Tibial nerve (tissue), 4 donors: ENCODE data around the gene FLT3. TPM values are rescaled to one million over a fixed set of nuclear protein-coding genes. Genes with fewer than 3 reads are reported as not detected.

ENCODE experiments used
- DNase-seq, 2 donors: peaks; one replicate each; pipeline ENCODE4 v3.0.0-alpha.2; 2019; ENCODE audit warnings: low spot score in 2 of 2
- H3K27ac ChIP-seq, 4 donors: fragments of 200-600 bp; sonication (generic) in 3 of 4; one replicate each; pipeline ENCODE4 v1.5.1; 2017 to 2019; ENCODE audit warnings: mild to moderate bottlenecking in 1 of 4
- H3K27me3 ChIP-seq, 2 donors: fragments of 200-600 bp; sonication (generic) in 1 of 2; one replicate each; pipeline versions ENCODE4 v1.5.1 to v1.6.0; 2017 to 2019
- H3K36me3 ChIP-seq, 3 donors: fragments of 200-600 bp; sonication (generic); one replicate each; pipeline ENCODE4 v1.5.1; 2018 to 2019
- H3K4me1 ChIP-seq, 4 donors: fragments of 200-600 bp; sonication (generic) in 3 of 4; one replicate each; pipeline ENCODE4 v1.5.1; 2017 to 2019
- H3K4me3 ChIP-seq, 4 donors: fragments of 200-600 bp; sonication (generic) in 3 of 4; one replicate each; pipeline ENCODE4 v1.5.1; 2017 to 2019; ENCODE audit warnings: mild to moderate bottlenecking in 1 of 4, moderate library complexity in 1 of 4
- H3K9me3 ChIP-seq, 4 donors: fragments of 200-600 bp; sonication (generic) in 3 of 4; one replicate each; pipeline ENCODE4 v1.5.1; 2017 to 2019
- EP300 ChIP-seq, 2 donors: sonication (generic); formaldehyde crosslinking; IDR thresholded peaks; one replicate each; pipeline ENCODE4 v1.6.1; 2017; ENCODE audit warnings: antibody characterized with exemption in 2 of 2, mild to moderate bottlenecking in 1 of 2
- POLR2A ChIP-seq, 2 donors: fragments of 450-650 bp; IDR thresholded peaks; one replicate each; pipeline ENCODE4 v1.6.1; 2017; ENCODE audit warnings: antibody characterized with exemption in 2 of 2, mild to moderate bottlenecking in 2 of 2, moderate library complexity in 2 of 2
- WGBS, 2 donors: methylation state at CpG; one replicate each; pipeline ENCODE4 v1.1.5; 2018; 5-methylcytosine and 5-hydroxymethylcytosine counted together
- total RNA-seq, 4 donors: library from RNA; depleted of rRNA; stranded (reverse); fragments of >200 nt; gene quantifications; one replicate each; pipeline ENCODE4 v1.1.0, GENCODE V29; 2016
- TF ChIP-seq, protein P1 (sequence below), 5 experiments: fragments of 200-600 bp in 3 of 5; fragments of 450-650 bp in 2 of 5; sonication (generic) in 3 of 5; IDR thresholded peaks; one replicate each; pipeline ENCODE4 v1.5.1; 2016 to 2019; ENCODE audit warnings: antibody characterized with exemption in 5 of 5, mild to moderate bottlenecking in 3 of 5, moderate library complexity in 2 of 5

FLT3 gene
- total RNA-seq, 4 donors from 2014 or later: 0.20 to 0.42 (median 0.22) TPM; not detected in 1

DNA sequence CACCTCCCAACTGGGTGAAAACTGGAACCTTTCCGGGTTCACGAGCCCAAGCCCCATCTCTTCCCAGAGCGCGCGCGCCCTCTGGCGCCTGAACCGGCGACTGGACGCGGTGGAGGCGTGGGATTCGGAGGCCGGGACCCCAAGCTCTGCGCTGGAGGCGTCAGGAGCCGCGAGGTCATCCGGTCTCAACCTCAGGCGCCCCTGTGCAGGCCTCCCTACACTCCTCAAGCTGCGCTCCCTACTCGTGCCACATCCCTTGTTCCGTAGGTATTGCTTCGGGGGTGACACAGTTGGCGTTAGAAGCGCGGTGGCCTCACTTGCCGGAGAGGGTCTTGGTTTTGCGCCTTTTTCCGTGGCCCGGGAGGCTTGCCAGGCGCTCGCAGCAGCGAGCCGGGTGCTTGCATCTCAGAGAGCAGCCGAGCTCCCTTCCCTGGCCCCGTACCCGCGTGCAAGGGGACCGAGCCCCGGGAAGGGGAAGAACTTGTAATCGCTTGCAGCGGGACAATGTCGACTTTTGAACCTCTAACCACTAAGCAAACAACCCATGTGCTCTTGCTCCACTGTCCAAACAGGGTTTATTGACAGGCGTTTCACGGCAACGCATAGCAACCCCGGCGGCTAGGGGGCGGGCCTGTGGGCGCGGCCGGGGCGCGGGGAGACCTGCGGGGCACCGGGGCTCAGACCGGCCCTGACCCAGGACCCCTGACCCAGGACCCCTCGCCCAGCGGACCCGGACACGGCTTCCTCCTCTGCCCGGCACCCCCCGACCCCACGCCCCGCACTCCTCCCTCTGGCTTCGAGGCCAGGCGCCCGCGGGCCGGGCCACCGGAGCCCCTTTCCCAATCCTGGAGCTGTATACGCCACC lies 139.8 kb downstream of the FLT3 start:
- H3K27ac ChIP-seq: no peak overlapping the region
- no peak for DNase-seq
- H3K4me1 ChIP-seq: peaks cover 0 to 19% (median 14%) of the 10 kb centered on the region in 4 donors
- no peaks in the 10 kb centered on the region for H3K9me3 ChIP-seq
- peak overlapping the region; percentile 17 to 47 (median 28) for H3K4me3 ChIP-seq
- no peaks in the 10 kb centered on the region for H3K36me3 ChIP-seq
- 1 to 3% methylated on average over 23 to 72 of the region's 73 CpGs for WGBS, 2 donors
- peaks cover 5 to 100% of the 10 kb centered on the region in 2 donors for H3K27me3 ChIP-seq
- TF ChIP-seq, protein P1, sequence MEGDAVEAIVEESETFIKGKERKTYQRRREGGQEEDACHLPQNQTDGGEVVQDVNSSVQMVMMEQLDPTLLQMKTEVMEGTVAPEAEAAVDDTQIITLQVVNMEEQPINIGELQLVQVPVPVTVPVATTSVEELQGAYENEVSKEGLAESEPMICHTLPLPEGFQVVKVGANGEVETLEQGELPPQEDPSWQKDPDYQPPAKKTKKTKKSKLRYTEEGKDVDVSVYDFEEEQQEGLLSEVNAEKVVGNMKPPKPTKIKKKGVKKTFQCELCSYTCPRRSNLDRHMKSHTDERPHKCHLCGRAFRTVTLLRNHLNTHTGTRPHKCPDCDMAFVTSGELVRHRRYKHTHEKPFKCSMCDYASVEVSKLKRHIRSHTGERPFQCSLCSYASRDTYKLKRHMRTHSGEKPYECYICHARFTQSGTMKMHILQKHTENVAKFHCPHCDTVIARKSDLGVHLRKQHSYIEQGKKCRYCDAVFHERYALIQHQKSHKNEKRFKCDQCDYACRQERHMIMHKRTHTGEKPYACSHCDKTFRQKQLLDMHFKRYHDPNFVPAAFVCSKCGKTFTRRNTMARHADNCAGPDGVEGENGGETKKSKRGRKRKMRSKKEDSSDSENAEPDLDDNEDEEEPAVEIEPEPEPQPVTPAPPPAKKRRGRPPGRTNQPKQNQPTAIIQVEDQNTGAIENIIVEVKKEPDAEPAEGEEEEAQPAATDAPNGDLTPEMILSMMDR (IDR thresholded peaks at IDR 0.05): peak in 3 of 5 experiments; percentile 8 to 28 (median 27)
- TF ChIP-seq EP300 (IDR thresholded peaks at IDR 0.05): no peak
- TF ChIP-seq POLR2A (IDR thresholded peaks at IDR 0.05): no peak

DNA sequence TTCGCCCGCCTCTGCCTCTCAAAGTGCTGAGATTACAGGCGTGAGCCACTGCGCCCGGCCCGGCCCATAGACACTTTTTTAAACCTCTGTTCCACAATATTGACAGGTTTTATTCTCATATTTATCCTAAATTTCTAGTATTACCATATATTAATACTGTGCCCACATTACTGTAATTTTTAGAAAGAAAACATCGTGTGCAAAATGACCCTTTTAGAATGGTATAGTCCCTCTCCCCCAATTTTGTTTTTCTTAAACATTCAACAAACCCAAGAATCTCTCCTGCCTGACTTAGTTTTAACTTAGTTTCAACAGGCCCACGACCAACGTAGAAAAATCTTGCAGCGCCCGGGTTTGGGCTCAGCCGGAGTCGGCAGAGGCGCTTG lies 140.4 kb downstream of the FLT3 start:
- WGBS, 2 donors: 29 to 37% methylated on average over 14 of the region's 14 CpGs
- Histone ChIP-seq H3K9me3 (no peaks in the 10 kb centered on the region), H3K27ac (no peak overlapping the region), H3K27me3 (peaks cover 5 to 100% of the 10 kb centered on the region in 2 donors), H3K4me3 (peak overlapping the region in 3 of 4 donors; percentile 27 to 47 (median 28)), H3K36me3 (no peaks in the 10 kb centered on the region), H3K4me1 (peaks cover 0 to 19% (median 15%) of the 10 kb centered on the region in 4 donors)
- TF ChIP-seq POLR2A (IDR thresholded peaks at IDR 0.05): no peak
- TF ChIP-seq, protein P1 (IDR thresholded peaks at IDR 0.05): no peak
- TF ChIP-seq EP300 (IDR thresholded peaks at IDR 0.05): no peak
- DNase-seq: no peak

DNA sequence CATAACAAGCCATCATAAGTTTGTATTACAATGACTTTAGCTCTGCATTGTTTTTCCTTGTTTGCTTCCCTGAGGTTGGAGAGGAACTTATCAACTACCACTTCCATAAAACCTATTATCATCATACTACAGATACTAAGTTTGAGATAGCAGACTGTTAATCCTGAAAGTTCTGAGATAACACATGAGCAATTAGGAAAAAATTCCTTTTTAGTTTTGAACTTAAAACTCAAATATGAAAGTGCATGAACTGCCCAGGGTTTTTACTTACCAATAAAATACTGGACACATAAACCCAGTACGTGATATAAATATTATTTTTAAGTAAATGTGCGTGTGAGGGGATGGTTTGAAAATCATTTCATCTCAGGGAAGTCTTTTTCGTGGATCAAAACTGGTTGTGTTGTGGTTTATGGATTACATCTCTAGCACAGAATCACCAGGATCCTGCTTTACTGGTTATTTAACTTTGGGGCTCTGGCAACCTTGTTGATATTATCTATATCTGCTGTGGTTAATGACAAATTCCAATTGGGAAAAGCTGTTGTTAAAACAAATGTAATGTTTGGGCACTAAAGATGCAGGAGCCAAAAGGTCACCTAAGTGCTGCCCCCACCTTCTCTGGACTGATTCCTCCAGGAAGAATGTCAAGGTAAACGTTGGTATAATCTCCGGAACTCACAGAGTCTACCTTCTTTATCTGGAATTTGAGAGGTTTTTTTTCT lies 143.6 kb downstream of the FLT3 start:
- 38 to 48% methylated on average over 5 of the region's 5 CpGs for whole genome bisulfite sequencing, 2 donors

DNA sequence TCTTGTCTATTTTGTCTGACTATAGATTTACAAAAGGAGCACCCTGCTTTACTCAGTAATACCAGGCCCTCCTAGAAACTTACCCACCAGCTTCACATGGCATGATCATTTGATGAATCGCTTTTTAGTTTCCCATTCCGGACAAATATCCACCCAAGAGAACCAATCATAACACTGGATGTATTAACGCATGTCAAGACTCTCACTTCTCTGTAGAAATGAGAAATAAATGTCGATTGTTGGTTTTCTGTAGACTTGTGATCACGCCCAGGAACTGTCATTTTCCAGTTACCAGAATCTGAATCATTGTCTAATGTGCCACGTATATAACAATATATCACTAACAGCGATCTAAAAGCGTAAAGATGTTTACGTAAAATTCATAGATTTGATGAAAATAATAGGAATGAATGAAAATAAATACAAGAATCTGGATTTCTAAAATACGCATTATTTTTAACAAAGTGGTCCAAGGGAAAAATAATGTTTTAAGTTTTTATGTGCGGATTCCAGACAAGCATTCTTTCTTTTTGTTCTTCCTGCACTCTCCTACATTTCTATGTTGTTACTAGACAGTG lies 145.3 kb downstream of the FLT3 start:
- Histone ChIP-seq H3K9me3 (peaks cover 0 to 4% (median 0%) of the 10 kb centered on the region in 4 donors), H3K27me3 (peaks cover 5 to 91% of the 10 kb centered on the region in 2 donors), H3K4me1 (peaks cover 0 to 23% (median 14%) of the 10 kb centered on the region in 4 donors), H3K4me3 (no peak overlapping the region), H3K27ac (no peak overlapping the region), H3K36me3 (no peaks in the 10 kb centered on the region)
- WGBS, 2 donors: 72 to 73% methylated on average over 11 of the region's 11 CpGs
- TF ChIP-seq EP300 (IDR thresholded peaks at IDR 0.05): no peak
- TF ChIP-seq, protein P1 (IDR thresholded peaks at IDR 0.05): no peak
- DNase-seq: no peak

More for the DNA sequence above, 143.6 kb downstream of the FLT3 start:
- Histone ChIP-seq H3K27ac (no peak overlapping the region), H3K4me3 (no peak overlapping the region), H3K4me1 (peaks cover 0 to 36% (median 26%) of the 10 kb centered on the region in 4 donors), H3K9me3 (no peaks in the 10 kb centered on the region), H3K27me3 (peaks cover 5 to 97% of the 10 kb centered on the region in 2 donors), H3K36me3 (no peaks in the 10 kb centered on the region)
- no peak for DNase-seq
- TF ChIP-seq POLR2A (IDR thresholded peaks at IDR 0.05) (no peak), EP300 (IDR thresholded peaks at IDR 0.05) (no peak)
- TF ChIP-seq, protein P1 (IDR thresholded peaks at IDR 0.05): no peak
